SK-N-SH treated with all-trans-retinoic acid at 6 μM for 48 hours (cell line): ENCODE data around the gene ZNF101.

Source experiments
- ATAC-seq: fragments of 200-7000 bp; cut with Tn5 transposase; 3 replicates; pipeline ENCODE4 v1.9.1; 2020; ENCODE audit warnings: mild to moderate bottlenecking, moderate library complexity
- ARNTL ChIP-seq: fragments of 450-650 bp; formaldehyde crosslinking; IDR thresholded peaks from 2 replicates; pipeline ENCODE4 v1.5.0; 2020; ENCODE audit warnings: low read depth, mild to moderate bottlenecking, moderate library complexity, borderline replicate concordance
- BACH2 ChIP-seq: fragments of 250-450 bp; sonication (Bioruptor Pico); IDR thresholded peaks from 2 replicates; pipeline ENCODE4 v1.9.0; 2021; ENCODE audit warnings: mild to moderate bottlenecking, borderline replicate concordance
- CSDC2 ChIP-seq: fragments of 250-450 bp; sonication (Bioruptor Pico); IDR thresholded peaks from 2 replicates; pipeline ENCODE4 v1.5.0; 2020; ENCODE audit warnings: mild to moderate bottlenecking, moderate library complexity
- ESRRG ChIP-seq: fragments of 250-450 bp; sonication (Bioruptor Pico); IDR thresholded peaks from 2 replicates; pipeline ENCODE4 v1.6.1; 2021; ENCODE audit warnings: mild to moderate bottlenecking
- GLIS3 ChIP-seq: fragments of 250-450 bp; sonication (Bioruptor Pico); IDR thresholded peaks from 2 replicates; pipeline ENCODE4 v1.5.0; 2020; ENCODE audit warnings: mild to moderate bottlenecking, moderate library complexity
- ISL1 ChIP-seq: fragments of 250-450 bp; sonication (Bioruptor Pico); IDR thresholded peaks from 2 replicates; pipeline ENCODE4 v2.1.2; 2022; ENCODE audit warnings: mild to moderate bottlenecking, moderate library complexity
- OSR1 ChIP-seq: fragments of 250-450 bp; sonication (Bioruptor Pico); IDR thresholded peaks from 2 replicates; pipeline ENCODE4 v1.8.0; 2022; ENCODE audit warnings: moderate library complexity, mild to moderate bottlenecking, inconsistent platforms
- PPARA ChIP-seq: fragments of 250-450 bp; sonication (Bioruptor Pico); IDR thresholded peaks from 2 replicates; pipeline ENCODE4 v1.5.0; 2020; ENCODE audit warnings: mild to moderate bottlenecking, borderline replicate concordance
- RARB ChIP-seq: fragments of 250-450 bp; sonication (Bioruptor Pico); IDR thresholded peaks from 2 replicates; pipeline ENCODE4 v1.8.0; 2021; ENCODE audit warnings: mild to moderate bottlenecking, moderate library complexity
- SNAI2 ChIP-seq: fragments of 250-450 bp; sonication (Bioruptor Pico); IDR thresholded peaks from 2 replicates; pipeline ENCODE4 v1.5.0; 2020; ENCODE audit warnings: mild to moderate bottlenecking, moderate library complexity
- TCF4 ChIP-seq: fragments of 250-450 bp; sonication (Bioruptor Pico); IDR thresholded peaks from 2 replicates; pipeline ENCODE4 v1.8.0; 2021; ENCODE audit warnings: mild to moderate bottlenecking, moderate library complexity, borderline replicate concordance
- TOX ChIP-seq: fragments of 250-450 bp; sonication (Bioruptor Pico); IDR thresholded peaks from 2 replicates; pipeline ENCODE4 v1.8.0; 2021; ENCODE audit warnings: mild to moderate bottlenecking, moderate library complexity, borderline replicate concordance
- ZC3H10 ChIP-seq: fragments of 250-450 bp; sonication (Bioruptor Pico); IDR thresholded peaks from 2 replicates; pipeline ENCODE4 v1.5.1; 2021; ENCODE audit warnings: mild to moderate bottlenecking, moderate library complexity
- ZFP3 ChIP-seq: fragments of 250-450 bp; sonication (Bioruptor Pico); IDR thresholded peaks from 2 replicates; pipeline ENCODE4 v1.5.0; 2020; ENCODE audit warnings: mild to moderate bottlenecking, moderate library complexity
- ZNF565 ChIP-seq: fragments of 450-650 bp; formaldehyde crosslinking; conservative IDR thresholded peaks from 2 replicates; pipeline ENCODE4 v1.5.0; 2020; ENCODE audit warnings: low read depth, mild to moderate bottlenecking, moderate library complexity
- ZNF70 ChIP-seq: fragments of 450-650 bp; formaldehyde crosslinking; IDR thresholded peaks from 2 replicates; pipeline ENCODE4 v1.5.0; 2020; ENCODE audit warnings: mild to moderate bottlenecking, moderate library complexity
- ZNF8 ChIP-seq: fragments of 450-650 bp; formaldehyde crosslinking; IDR thresholded peaks from 2 replicates; pipeline ENCODE4 v1.5.0; 2020; ENCODE audit warnings: mild to moderate bottlenecking, moderate library complexity
- TF ChIP-seq, protein P1 (sequence below): fragments of 250-450 bp; sonication (Bioruptor Pico); IDR thresholded peaks from 2 replicates; pipeline ENCODE4 v1.5.1; 2020; ENCODE audit warnings: low read depth, mild to moderate bottlenecking, moderate library complexity
- TF ChIP-seq, protein P2 (sequence below): fragments of 250-450 bp; sonication (Bioruptor Pico); IDR thresholded peaks from 2 replicates; pipeline ENCODE4 v1.8.0; 2021; ENCODE audit warnings: low read depth, mild to moderate bottlenecking, moderate library complexity, borderline replicate concordance
- TF ChIP-seq, protein P3 (sequence below): fragments of 250-450 bp; sonication (Bioruptor Pico); IDR thresholded peaks from 2 replicates; pipeline ENCODE4 v1.8.0; 2020; ENCODE audit warnings: mild to moderate bottlenecking, moderate library complexity, borderline replicate concordance

The ZNF101 gene

DNA sequence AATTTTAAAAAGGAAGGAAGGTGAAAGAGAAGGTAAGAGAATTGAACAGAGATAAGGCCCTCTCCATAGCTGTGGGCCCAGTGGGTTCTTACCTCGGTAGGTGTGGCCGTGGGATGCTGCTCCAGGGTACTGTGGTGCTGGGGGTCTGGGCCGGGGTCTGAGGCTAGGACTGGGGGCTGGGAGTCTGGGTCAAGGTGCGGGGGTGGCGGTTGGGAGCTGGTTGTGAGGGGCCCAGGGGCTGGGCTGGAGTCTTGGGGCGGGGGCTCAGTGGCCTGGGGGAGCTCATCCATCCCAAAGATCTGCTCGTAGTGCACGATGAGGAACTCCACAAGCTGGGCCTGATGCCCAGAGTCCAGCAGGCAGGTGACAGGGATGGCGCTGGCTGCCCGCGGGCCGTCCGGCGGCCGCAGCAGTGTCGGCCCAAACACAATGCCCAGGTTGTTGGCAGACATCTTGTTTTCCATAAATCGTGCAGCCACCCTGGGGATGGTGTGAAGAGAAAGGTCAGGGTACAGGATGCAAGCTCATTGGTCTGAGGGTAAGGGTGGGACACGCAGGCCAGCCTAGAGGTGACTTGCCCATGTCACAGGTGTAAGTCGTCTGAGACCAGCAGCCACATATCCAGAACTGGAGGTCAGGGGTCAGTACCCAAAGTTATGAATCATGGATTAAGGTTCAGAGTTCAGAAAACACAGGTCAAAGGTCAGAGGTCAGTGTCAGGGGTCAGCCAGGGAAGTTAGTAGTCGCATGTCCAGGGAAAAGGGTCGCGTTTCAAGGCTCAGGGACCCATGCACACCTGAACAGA lies 34.7 kb upstream of the ZNF101 start (continued):
- TF ChIP-seq, protein P1, sequence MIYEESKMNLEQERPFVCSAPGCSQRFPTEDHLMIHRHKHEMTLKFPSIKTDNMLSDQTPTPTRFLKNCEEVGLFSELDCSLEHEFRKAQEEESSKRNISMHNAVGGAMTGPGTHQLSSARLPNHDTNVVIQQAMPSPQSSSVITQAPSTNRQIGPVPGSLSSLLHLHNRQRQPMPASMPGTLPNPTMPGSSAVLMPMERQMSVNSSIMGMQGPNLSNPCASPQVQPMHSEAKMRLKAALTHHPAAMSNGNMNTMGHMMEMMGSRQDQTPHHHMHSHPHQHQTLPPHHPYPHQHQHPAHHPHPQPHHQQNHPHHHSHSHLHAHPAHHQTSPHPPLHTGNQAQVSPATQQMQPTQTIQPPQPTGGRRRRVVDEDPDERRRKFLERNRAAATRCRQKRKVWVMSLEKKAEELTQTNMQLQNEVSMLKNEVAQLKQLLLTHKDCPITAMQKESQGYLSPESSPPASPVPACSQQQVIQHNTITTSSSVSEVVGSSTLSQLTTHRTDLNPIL = no peak

DNA sequence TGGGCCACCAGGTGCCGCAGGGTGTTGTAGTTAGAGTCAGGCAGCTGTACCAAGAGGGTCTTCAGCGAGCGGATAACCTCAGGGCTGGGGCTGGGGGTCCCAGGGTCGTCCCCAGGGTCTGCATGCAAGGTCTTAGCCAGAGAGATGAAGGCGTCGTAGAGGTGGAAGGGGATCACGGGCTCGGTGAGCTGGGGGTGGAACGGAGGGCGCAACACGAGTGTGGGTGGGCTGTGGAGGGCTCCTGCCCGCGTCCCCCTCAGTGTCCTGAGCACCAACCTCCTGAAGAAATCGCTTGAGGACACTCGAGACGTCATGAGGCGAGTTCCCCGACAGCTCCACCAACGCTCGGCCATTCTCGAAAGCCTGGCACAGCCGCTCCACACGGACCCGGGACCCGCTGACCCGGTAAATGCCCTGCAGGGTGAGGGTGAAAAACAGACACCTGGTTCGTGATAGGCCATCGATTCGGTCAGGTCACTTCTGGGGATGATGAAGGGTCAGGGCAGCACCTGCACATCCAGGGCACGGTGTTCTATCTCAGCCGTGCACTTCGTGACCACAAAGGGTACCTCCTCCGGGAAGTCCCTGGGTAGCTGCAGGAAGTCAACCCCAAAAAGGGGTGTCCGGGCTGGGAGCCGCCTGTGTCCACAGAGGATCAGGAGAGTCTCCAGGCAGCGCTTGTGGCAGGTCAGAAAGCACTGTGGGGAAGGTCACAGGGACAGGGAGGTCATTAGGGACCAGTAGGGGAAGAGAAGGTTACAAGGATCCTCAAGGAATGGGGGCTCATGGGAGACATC lies 33.9 kb upstream of the ZNF101 start:
- no peak for ATAC-seq
- TF ChIP-seq GLIS3 = no peak
- TF ChIP-seq, protein P1 = no peak
- TF ChIP-seq SNAI2 = no peak
- TF ChIP-seq OSR1 = no peak
- TF ChIP-seq ZNF8 (CRISPR knock-in tag) = no peak
- no peak for TF ChIP-seq ZFP3 (CRISPR knock-in tag)
- TF ChIP-seq ARNTL (CRISPR knock-in tag) = no peak
- no peak for TF ChIP-seq RARB (CRISPR knock-in tag)
- no peak for TF ChIP-seq ZNF70 (CRISPR knock-in tag)
- TF ChIP-seq TOX (CRISPR knock-in tag) = no peak
- TF ChIP-seq, protein P2, sequence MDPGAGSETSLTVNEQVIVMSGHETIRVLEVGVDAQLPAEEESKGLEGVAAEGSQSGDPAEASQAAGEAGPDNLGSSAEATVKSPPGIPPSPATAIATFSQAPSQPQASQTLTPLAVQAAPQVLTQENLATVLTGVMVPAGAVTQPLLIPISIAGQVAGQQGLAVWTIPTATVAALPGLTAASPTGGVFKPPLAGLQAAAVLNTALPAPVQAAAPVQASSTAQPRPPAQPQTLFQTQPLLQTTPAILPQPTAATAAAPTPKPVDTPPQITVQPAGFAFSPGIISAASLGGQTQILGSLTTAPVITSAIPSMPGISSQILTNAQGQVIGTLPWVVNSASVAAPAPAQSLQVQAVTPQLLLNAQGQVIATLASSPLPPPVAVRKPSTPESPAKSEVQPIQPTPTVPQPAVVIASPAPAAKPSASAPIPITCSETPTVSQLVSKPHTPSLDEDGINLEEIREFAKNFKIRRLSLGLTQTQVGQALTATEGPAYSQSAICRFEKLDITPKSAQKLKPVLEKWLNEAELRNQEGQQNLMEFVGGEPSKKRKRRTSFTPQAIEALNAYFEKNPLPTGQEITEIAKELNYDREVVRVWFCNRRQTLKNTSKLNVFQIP (CRISPR knock-in tag) = no peak

DNA sequence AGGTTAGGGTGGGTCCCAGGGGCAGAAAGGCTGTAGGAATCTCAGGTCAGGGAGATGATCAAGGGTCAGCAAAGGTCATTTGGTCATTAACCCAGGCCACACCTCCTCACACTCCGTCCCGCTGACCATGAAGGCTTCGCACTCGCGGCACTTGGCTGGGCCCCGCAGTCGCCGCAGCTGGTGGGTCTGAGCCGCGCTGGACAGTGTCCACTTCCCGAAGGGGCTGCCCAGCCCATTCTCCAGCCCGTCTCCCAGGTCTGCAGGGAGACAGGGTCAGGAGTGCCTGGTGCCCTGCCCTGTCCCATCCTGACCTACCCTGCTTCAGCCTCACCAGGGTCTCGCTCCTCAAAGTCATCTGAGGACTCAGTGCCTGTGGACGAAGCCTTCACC lies 33.3 kb upstream of the ZNF101 start:
- ATAC-seq = no peak
- TF ChIP-seq ZFP3 (CRISPR knock-in tag) (no peak), ZNF565 (no peak), RARB (CRISPR knock-in tag) (no peak), BACH2 (no peak), ARNTL (CRISPR knock-in tag) (no peak), TCF4 (CRISPR knock-in tag) (no peak), CSDC2 (CRISPR knock-in tag) (no peak), OSR1 (no peak), ZC3H10 (no peak), ZNF8 (CRISPR knock-in tag) (no peak), ISL1 (no peak), ESRRG (CRISPR knock-in tag) (no peak)
- TF ChIP-seq, protein P2 (CRISPR knock-in tag) = no peak
- TF ChIP-seq, protein P1 = no peak

DNA sequence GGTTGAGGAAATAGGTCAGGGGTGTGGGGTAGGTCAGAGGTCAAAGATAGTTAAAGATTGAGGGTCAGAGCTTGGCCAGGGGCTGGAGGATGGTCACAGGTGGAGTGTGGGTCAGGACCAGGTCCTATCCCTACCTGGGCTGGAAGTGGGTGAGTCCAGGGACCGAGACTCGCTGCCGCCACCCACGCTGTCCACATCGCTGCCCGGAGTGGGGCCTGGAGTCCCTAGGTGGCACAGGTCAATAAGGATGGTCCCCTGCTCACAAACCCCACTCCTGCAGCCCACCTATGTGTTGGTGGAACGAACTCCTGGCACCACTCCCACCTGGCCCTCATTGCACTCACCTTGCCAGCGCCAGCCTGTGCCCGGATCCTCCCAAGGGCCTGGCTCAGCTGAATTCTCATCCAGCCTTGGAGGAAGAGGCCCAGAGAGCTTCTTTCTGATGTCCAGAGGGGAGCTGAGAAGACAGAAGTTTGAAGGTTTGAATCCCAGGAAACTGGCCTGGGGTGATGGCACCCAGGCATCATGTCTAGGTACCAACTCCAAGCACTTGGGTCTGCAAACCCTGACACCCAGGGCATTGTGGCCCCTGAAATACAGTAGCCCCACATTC lies 32.0 kb upstream of the ZNF101 start:
- no peak for ATAC-seq
- TF ChIP-seq, protein P2 (CRISPR knock-in tag) = no peak
- no peak for TF ChIP-seq TCF4 (CRISPR knock-in tag)
- no peak for TF ChIP-seq ARNTL (CRISPR knock-in tag)
- no peak for TF ChIP-seq BACH2
- TF ChIP-seq ZFP3 (CRISPR knock-in tag) = no peak
- no peak for TF ChIP-seq ZNF565
- TF ChIP-seq PPARA = no peak
- no peak for TF ChIP-seq RARB (CRISPR knock-in tag)
- TF ChIP-seq, protein P3, sequence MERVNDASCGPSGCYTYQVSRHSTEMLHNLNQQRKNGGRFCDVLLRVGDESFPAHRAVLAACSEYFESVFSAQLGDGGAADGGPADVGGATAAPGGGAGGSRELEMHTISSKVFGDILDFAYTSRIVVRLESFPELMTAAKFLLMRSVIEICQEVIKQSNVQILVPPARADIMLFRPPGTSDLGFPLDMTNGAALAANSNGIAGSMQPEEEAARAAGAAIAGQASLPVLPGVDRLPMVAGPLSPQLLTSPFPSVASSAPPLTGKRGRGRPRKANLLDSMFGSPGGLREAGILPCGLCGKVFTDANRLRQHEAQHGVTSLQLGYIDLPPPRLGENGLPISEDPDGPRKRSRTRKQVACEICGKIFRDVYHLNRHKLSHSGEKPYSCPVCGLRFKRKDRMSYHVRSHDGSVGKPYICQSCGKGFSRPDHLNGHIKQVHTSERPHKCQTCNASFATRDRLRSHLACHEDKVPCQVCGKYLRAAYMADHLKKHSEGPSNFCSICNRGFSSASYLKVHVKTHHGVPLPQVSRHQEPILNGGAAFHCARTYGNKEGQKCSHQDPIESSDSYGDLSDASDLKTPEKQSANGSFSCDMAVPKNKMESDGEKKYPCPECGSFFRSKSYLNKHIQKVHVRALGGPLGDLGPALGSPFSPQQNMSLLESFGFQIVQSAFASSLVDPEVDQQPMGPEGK = no peak
- TF ChIP-seq CSDC2 (CRISPR knock-in tag) = no peak
- no peak for TF ChIP-seq ESRRG (CRISPR knock-in tag)
